ENCODE results near the gene TCF21.
"Not testable (repeated sequence)": the region's sequence is repeated elsewhere in the genome, so short reads cannot be mapped to it uniquely, and the experiment has no call there.

Gene TCF21

GRCh38 chr6:133923938-133924593, 35.2 kb downstream of the TCF21 start:
- DNase-seq (ENCODE audit: low read depth) = peak; percentile 49

- DNase-seq (ENCODE audit: low read depth) = not testable (repeated sequence)
These were observed 42.3 kb downstream of the TCF21 start for GRCh38 chr6:133931221-133931620.

- not testable (repeated sequence) for DNase-seq (ENCODE audit: low read depth)
These were observed 47.4 kb downstream of the TCF21 start for GRCh38 chr6:133936352-133936751.

- no peak for DNase-seq (ENCODE audit: low read depth)
These were observed 49.0 kb downstream of the TCF21 start for GRCh38 chr6:133937909-133938308.

GRCh38 chr6:133938533-133938932, 49.6 kb downstream of the TCF21 start:
- DNase-seq (ENCODE audit: low read depth) = no peak

- DNase-seq (ENCODE audit: low read depth) = no peak
These were observed 51.1 kb downstream of the TCF21 start for GRCh38 chr6:133939778-133940667.

Data from HS-5 (cell line).